ENCODE results near the gene PATJ.
"Not testable (repeated sequence)": the region's sequence is repeated elsewhere in the genome, so short reads cannot be mapped to it uniquely, and the experiment has no call there.

DNA sequence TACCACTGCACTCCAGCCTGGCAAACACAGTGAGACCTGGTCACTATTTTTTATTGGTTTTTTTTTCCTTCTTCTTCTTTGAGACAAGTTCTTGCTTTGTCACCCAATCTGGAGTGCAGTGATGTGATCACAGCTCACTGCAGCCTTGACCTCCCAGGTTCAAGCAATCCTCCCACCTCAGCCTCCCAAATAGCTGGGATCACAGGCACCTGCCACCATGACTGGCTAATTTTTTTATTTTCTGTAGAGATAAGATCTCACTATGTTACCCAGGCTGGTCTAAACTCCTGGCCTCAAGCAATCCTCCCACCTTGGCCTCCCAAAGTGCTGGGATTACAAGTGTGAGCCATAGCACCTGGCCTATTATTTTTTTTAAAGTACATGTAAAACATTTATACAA lies 148.2 kb downstream of the PATJ start:
- TF ChIP-seq, protein P1, sequence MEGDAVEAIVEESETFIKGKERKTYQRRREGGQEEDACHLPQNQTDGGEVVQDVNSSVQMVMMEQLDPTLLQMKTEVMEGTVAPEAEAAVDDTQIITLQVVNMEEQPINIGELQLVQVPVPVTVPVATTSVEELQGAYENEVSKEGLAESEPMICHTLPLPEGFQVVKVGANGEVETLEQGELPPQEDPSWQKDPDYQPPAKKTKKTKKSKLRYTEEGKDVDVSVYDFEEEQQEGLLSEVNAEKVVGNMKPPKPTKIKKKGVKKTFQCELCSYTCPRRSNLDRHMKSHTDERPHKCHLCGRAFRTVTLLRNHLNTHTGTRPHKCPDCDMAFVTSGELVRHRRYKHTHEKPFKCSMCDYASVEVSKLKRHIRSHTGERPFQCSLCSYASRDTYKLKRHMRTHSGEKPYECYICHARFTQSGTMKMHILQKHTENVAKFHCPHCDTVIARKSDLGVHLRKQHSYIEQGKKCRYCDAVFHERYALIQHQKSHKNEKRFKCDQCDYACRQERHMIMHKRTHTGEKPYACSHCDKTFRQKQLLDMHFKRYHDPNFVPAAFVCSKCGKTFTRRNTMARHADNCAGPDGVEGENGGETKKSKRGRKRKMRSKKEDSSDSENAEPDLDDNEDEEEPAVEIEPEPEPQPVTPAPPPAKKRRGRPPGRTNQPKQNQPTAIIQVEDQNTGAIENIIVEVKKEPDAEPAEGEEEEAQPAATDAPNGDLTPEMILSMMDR (IDR thresholded peaks at IDR 0.05; ENCODE audit: insufficient read depth, low read length, poor library complexity, severe bottlenecking): not testable (repeated sequence)
- not testable (repeated sequence) for TF ChIP-seq EZH2phosphoT487 (conservative IDR thresholded peaks at IDR 0.05; ENCODE audit: low read length)

All from SU-DHL-6 (cell line).